Loucy (cell line): ENCODE results near the gene OR13G1.
"Not testable (repeated sequence)": the region's sequence is repeated elsewhere in the genome, so short reads cannot be mapped to it uniquely, and the experiment has no call there.

ENCODE experiments used
- H2AFZ ChIP-seq: fragments of 200-600 bp; sonication (generic); 2 replicates; pipeline ENCODE4 v1.6.0; 2016; ENCODE audit warnings: antibody characterized with exemption, mild to moderate bottlenecking, low read length, moderate library complexity
- H3F3A ChIP-seq: fragments of 200-600 bp; 2 replicates; pipeline ENCODE4 v1.6.0; 2016; ENCODE audit warnings: antibody characterized with exemption, low read depth, mild to moderate bottlenecking
- H3K27me3 ChIP-seq: fragments of 200-600 bp; sonication (generic); 2 replicates; pipeline ENCODE4 v1.6.1; 2014; ENCODE audit warnings: low read length, mild to moderate bottlenecking; ENCODE audit not compliant: insufficient read depth, poor library complexity, severe bottlenecking
- H3K36me3 ChIP-seq: fragments of 200-600 bp; sonication (generic); 2 replicates; pipeline ENCODE4 v1.6.1; 2016; ENCODE audit warnings: low read length; ENCODE audit not compliant: insufficient read depth
- H3K4me1 ChIP-seq: fragments of 200-600 bp; sonication (generic); 2 replicates; pipeline ENCODE4 v1.5.1; 2014; ENCODE audit warnings: low read length, mild to moderate bottlenecking; ENCODE audit not compliant: insufficient read depth, poor library complexity, severe bottlenecking
- H3K4me2 ChIP-seq: fragments of 200-600 bp; sonication (generic); 2 replicates; pipeline ENCODE4 v1.6.0; 2014; ENCODE audit warnings: antibody characterized with exemption, low read length, low read depth, mild to moderate bottlenecking; ENCODE audit not compliant: poor library complexity, severe bottlenecking
- H3K4me3 ChIP-seq: fragments of 200-600 bp; sonication (generic); 2 replicates; pipeline ENCODE4 v1.5.1; 2014; ENCODE audit warnings: low read length, mild to moderate bottlenecking, mixed read lengths; ENCODE audit not compliant: poor library complexity, severe bottlenecking
- H3K79me2 ChIP-seq: fragments of 200-600 bp; sonication (generic); 2 replicates; pipeline ENCODE4 v1.6.1; 2014; ENCODE audit warnings: low read length; ENCODE audit not compliant: insufficient read depth
- H3K9ac ChIP-seq: fragments of 200-600 bp; sonication (generic); 2 replicates; pipeline ENCODE4 v1.6.0; 2014; ENCODE audit warnings: mild to moderate bottlenecking, low read depth, low read length, moderate library complexity; ENCODE audit not compliant: poor library complexity, severe bottlenecking
- H3K9me2 ChIP-seq: fragments of 200-600 bp; sonication (generic); replicated peaks from 2 replicates; pipeline ENCODE4 v1.6.1; 2016; ENCODE audit warnings: low read depth, low read length, mixed read lengths
- H3K9me3 ChIP-seq: fragments of 200-600 bp; sonication (generic); 2 replicates; pipeline ENCODE4 v1.6.1; 2014; ENCODE audit warnings: mild to moderate bottlenecking, antibody characterized with exemption, low read length, low read depth; ENCODE audit not compliant: insufficient read depth
- H4K20me1 ChIP-seq: fragments of 200-600 bp; sonication (generic); 2 replicates; pipeline ENCODE4 v1.6.0; 2014; ENCODE audit warnings: antibody characterized with exemption, low read length, mild to moderate bottlenecking; ENCODE audit not compliant: insufficient read depth, poor library complexity, severe bottlenecking
- EZH2phosphoT487 ChIP-seq: fragments of 200-600 bp; IDR thresholded peaks from 2 replicates; pipeline ENCODE4 v1.6.1; 2018; ENCODE audit warnings: antibody characterized with exemption, mild to moderate bottlenecking, moderate library complexity, borderline replicate concordance
- TF ChIP-seq, protein P1 (sequence below): fragments of 200-600 bp; sonication (generic); conservative IDR thresholded peaks from 2 replicates; pipeline ENCODE4 v1.5.1; 2014; ENCODE audit warnings: mild to moderate bottlenecking, antibody characterized with exemption, low read length

The OR13G1 gene

DNA sequence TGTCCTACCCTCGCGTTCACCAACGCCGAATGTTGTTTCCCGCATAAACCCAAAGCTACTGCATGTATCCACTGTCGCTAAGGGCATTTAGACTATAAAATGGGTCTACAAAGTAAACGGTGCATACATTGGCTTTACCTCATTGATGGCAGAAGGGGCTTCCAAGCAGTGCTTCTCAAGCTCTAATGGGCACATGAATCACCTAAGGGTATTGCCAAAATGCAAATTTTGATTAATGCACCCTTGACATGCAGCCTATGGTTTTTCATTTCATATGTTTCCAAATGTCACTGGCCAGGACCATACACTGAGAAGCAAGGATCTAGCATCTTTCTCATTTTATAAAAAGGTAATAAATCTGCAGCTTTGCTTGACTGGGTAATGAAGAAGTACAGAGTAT, 34.2 kb upstream of the OR13G1 start:
- Histone ChIP-seq H3K4me3 (no peak overlapping the region), H3K79me2 (no peaks in the 10 kb centered on the region), H3K36me3 (no peaks in the 10 kb centered on the region), H3K9me3 (no peaks in the 10 kb centered on the region), H4K20me1 (no peaks in the 10 kb centered on the region), H3K9me2 (no peaks in the 10 kb centered on the region), H3K4me2 (no peak overlapping the region), H3K9ac (no peak overlapping the region), H2AFZ (no peak overlapping the region), H3K27me3 (no peaks in the 10 kb centered on the region), H3F3A (no peaks in the 10 kb centered on the region), H3K4me1 (no peaks in the 10 kb centered on the region)
- no peak for TF ChIP-seq EZH2phosphoT487
- TF ChIP-seq, protein P1, sequence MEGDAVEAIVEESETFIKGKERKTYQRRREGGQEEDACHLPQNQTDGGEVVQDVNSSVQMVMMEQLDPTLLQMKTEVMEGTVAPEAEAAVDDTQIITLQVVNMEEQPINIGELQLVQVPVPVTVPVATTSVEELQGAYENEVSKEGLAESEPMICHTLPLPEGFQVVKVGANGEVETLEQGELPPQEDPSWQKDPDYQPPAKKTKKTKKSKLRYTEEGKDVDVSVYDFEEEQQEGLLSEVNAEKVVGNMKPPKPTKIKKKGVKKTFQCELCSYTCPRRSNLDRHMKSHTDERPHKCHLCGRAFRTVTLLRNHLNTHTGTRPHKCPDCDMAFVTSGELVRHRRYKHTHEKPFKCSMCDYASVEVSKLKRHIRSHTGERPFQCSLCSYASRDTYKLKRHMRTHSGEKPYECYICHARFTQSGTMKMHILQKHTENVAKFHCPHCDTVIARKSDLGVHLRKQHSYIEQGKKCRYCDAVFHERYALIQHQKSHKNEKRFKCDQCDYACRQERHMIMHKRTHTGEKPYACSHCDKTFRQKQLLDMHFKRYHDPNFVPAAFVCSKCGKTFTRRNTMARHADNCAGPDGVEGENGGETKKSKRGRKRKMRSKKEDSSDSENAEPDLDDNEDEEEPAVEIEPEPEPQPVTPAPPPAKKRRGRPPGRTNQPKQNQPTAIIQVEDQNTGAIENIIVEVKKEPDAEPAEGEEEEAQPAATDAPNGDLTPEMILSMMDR = no peak

DNA sequence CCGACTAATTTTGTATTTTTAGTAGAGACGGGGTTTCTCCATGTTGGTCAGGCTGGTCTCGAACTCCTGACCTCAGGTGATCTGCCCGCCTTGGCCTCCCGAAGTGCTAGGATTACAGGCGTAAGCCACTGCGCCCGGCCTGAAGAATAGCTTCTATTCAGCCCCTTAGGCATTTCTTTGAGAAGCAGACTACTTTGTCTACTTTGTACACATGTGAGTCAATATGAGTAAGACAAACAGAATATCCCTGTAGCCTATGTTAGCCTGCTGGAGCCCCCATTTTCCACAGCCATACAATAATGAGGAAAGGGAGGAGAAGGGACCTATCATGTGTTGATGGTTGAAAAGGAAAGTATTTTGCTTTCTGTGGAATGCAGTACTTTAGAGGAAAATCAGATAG, 31.1 kb upstream of the OR13G1 start:
- not testable (repeated sequence) for H3K9me3 ChIP-seq, H3K9me2 ChIP-seq, H3K27me3 ChIP-seq, H3K4me1 ChIP-seq, H3K9ac ChIP-seq, H3K4me3 ChIP-seq, H3K36me3 ChIP-seq, H4K20me1 ChIP-seq, H3K4me2 ChIP-seq, H3F3A ChIP-seq, H2AFZ ChIP-seq, H3K79me2 ChIP-seq

DNA sequence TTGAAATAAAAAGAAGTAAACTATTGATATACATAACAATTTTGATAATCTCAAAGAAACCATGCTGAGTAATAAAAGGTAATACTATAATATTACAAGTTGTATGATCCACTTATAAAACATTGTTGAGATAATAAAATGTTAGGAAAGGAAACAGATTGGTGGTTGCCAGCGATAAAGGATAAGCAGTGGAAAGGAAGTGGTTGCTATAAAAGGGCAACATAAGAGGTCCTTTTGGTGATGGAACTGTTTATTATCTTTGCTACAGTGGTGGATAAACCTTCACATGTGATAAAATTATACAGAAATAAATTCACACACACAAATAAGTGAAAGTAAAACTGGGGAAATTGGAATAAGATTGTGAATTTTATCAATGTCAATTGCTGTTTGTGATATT, 21.8 kb upstream of the OR13G1 start:
- Histone ChIP-seq H3F3A (no peaks in the 10 kb centered on the region), H3K9me2 (no peaks in the 10 kb centered on the region), H3K9me3 (no peaks in the 10 kb centered on the region), H3K4me2 (peak overlapping the region; percentile 27), H3K27me3 (peaks cover 50% of the 10 kb centered on the region), H4K20me1 (no peaks in the 10 kb centered on the region), H3K9ac (no peak overlapping the region), H3K4me3 (peak overlapping the region; percentile 7), H2AFZ (no peak overlapping the region), H3K4me1 (peaks cover 13% of the 10 kb centered on the region), H3K79me2 (no peaks in the 10 kb centered on the region), H3K36me3 (no peaks in the 10 kb centered on the region)
- TF ChIP-seq, protein P1 = no peak
- TF ChIP-seq EZH2phosphoT487 = peak; percentile 57; the same call in 1 of the 2 replicates

DNA sequence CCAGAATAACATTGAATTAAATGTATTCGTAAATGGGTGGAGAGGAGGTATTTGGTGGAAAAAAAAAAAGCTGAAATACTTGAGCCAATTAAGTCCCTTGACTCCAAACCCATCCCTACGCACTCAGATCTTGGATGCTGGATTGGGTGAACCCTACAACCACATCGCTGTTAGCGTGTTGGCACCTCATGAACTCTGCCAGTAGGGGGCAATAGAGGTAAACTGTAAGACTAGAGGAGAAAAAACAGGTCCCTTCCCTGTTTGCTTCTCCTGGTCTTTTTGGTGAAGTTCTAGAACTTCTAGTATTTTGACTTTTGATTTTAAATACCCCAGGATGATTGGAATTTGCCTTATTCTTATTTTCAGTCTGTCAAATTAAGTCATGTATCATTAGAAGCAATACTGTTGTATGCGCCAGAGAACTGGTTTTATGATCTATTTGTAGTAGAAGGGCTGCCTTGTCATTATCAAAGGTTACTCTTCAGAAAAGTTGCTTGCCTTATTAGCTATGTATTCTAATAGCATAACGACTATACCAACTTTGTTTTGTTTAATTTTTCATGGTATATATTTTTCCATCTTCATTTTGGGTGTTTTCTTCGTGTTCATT, 1.9 kb upstream of the OR13G1 start:
- no peaks in the 10 kb centered on the region for H3K4me1 ChIP-seq
- H3K4me2 ChIP-seq = no peak overlapping the region
- H2AFZ ChIP-seq = no peak overlapping the region
- H4K20me1 ChIP-seq = no peaks in the 10 kb centered on the region
- no peaks in the 10 kb centered on the region for H3K36me3 ChIP-seq
- no peak overlapping the region for H3K9ac ChIP-seq
- H3K79me2 ChIP-seq = no peaks in the 10 kb centered on the region
- TF ChIP-seq, protein P1 = peak; percentile 98
- no peak for TF ChIP-seq EZH2phosphoT487
- no peaks in the 10 kb centered on the region for H3K9me2 ChIP-seq
- no peaks in the 10 kb centered on the region for H3K9me3 ChIP-seq
- peaks cover 9% of the 10 kb centered on the region for H3K27me3 ChIP-seq
- no peak overlapping the region for H3K4me3 ChIP-seq
- H3F3A ChIP-seq = no peaks in the 10 kb centered on the region
